IMR-90 (cell line): ENCODE measurements around the gene TMPRSS7. TPM values are rescaled to one million over a fixed set of nuclear protein-coding genes. Genes with fewer than 3 reads are reported as not detected.

Experiments used
- ATAC-seq: fragments of 200-7000 bp; cut with Tn5 transposase; 2 replicates; pipeline ENCODE4 v1.9.1; 2020; ENCODE audit warnings: low read depth, mild to moderate bottlenecking, moderate library complexity
- BruUV-seq: library from RNA; stranded (reverse); fragments of 400-500 nt; replicated peaks from 2 replicates; lab custom pipeline; 2021; lab: Mats Ljungman, UMichigan
- CTCF ChIA-PET: fragments of 300-600 bp; formaldehyde crosslinking; extraction: SDS; loops from one replicate; lab custom pipeline; 2021; ENCODE audit warnings: antibody characterized with exemption; lab: Yijun Ruan, JAX
- POLR2A ChIA-PET: fragments of 300-600 bp; sonication (Branson Sonifier 250); formaldehyde crosslinking; loops from one replicate; lab custom pipeline; 2022; ENCODE audit warnings: antibody characterized with exemption; ENCODE audit not compliant: unreplicated experiment; lab: Charles Lee
- DNase-seq: peaks from one replicate; pipeline ENCODE4 v3.0.0; 2013
- H2AFZ ChIP-seq: replicated peaks from 2 replicates; pipeline ENCODE3; 2013; ENCODE audit warnings: low read length, mild to moderate bottlenecking; ENCODE audit not compliant: poor library complexity
- H2AK5ac ChIP-seq: 2 replicates; pipeline ENCODE4 v1.6.1; 2013; ENCODE audit warnings: low read depth, low read length, inconsistent platforms
- H2AK9ac ChIP-seq: replicated peaks from 2 replicates; pipeline ENCODE3; 2013; ENCODE audit warnings: mild to moderate bottlenecking, low read depth, low read length, moderate library complexity; ENCODE audit not compliant: poor library complexity
- H2BK120ac ChIP-seq: 2 replicates; pipeline ENCODE4 v1.6.1; 2013; ENCODE audit warnings: low read depth, low read length, inconsistent platforms
- H2BK15ac ChIP-seq: 3 replicates; pipeline ENCODE4 v1.6.1; 2013; ENCODE audit warnings: low read depth, low read length, inconsistent platforms
- H2BK20ac ChIP-seq: 2 replicates; pipeline ENCODE4 v1.6.1; 2013; ENCODE audit warnings: low read depth, mild to moderate bottlenecking, inconsistent platforms, low read length, moderate library complexity
- H2BK5ac ChIP-seq: 2 replicates; pipeline ENCODE4 v1.6.1; 2013; ENCODE audit warnings: mild to moderate bottlenecking, low read depth, low read length, inconsistent platforms; ENCODE audit not compliant: poor library complexity, severe bottlenecking
- H3K14ac ChIP-seq: replicated peaks from 2 replicates; pipeline ENCODE4 v1.6.1; 2013; ENCODE audit warnings: low read depth, low read length, inconsistent platforms
- H3K18ac ChIP-seq: 2 replicates; pipeline ENCODE4 v1.6.1; 2013; ENCODE audit warnings: low read depth, low read length, control low read depth
- H3K23ac ChIP-seq: 2 replicates; pipeline ENCODE4 v1.6.1; 2013; ENCODE audit warnings: low read depth, low read length, inconsistent platforms
- H3K27ac ChIP-seq: 2 replicates; pipeline ENCODE4 v1.5.1; 2013; ENCODE audit warnings: mild to moderate bottlenecking, control low read depth, low read length; ENCODE audit not compliant: insufficient read depth
- H3K27me3 ChIP-seq: 2 replicates; pipeline ENCODE4 v1.6.1; 2013; ENCODE audit warnings: low read length; ENCODE audit not compliant: control insufficient read depth, insufficient read depth
- H3K36me3 ChIP-seq: 2 replicates; pipeline ENCODE4 v1.6.1; 2013; ENCODE audit warnings: low read length, mixed read lengths; ENCODE audit not compliant: control insufficient read depth, insufficient read depth
- H3K4ac ChIP-seq: 2 replicates; pipeline ENCODE4 v1.6.1; 2013; ENCODE audit warnings: low read depth, low read length, inconsistent platforms
- H3K4me1 ChIP-seq: 2 replicates; pipeline ENCODE4 v1.6.1; 2013; ENCODE audit warnings: low read length, mixed read lengths; ENCODE audit not compliant: control insufficient read depth, insufficient read depth
- H3K4me2 ChIP-seq: 2 replicates; pipeline ENCODE4 v1.6.1; 2013; ENCODE audit warnings: low read depth, mild to moderate bottlenecking, control low read depth, low read length, moderate library complexity
- H3K4me3 ChIP-seq: 2 replicates; pipeline ENCODE4 v1.5.1; 2013; ENCODE audit warnings: low read depth, mild to moderate bottlenecking, control low read depth, low read length, moderate library complexity; ENCODE audit not compliant: insufficient read depth
- H3K56ac ChIP-seq: 2 replicates; pipeline ENCODE4 v1.6.1; 2013; ENCODE audit warnings: low read length, inconsistent platforms; ENCODE audit not compliant: insufficient read depth; ENCODE audit errors: extremely low read depth
- H3K79me1 ChIP-seq, 2 experiments: 2 replicates each; pipeline ENCODE4 v1.6.1; 2013; ENCODE audit warnings: low read length in 2 of 2, inconsistent platforms in 1 of 2, low read depth in 1 of 2
- H3K9ac ChIP-seq: 2 replicates; pipeline ENCODE4 v1.6.1; 2013; ENCODE audit warnings: low read depth, low read length, control low read depth
- H3K9me1 ChIP-seq: 2 replicates; pipeline ENCODE4 v1.6.1; 2013; ENCODE audit warnings: low read length, inconsistent platforms; ENCODE audit not compliant: insufficient read depth
- H3K9me3 ChIP-seq: 2 replicates; pipeline ENCODE4 v1.6.1; 2013; ENCODE audit warnings: low read length; ENCODE audit not compliant: control insufficient read depth, insufficient read depth
- H4K20me1 ChIP-seq: 2 replicates; pipeline ENCODE4 v1.6.1; 2013; ENCODE audit warnings: low read length, inconsistent platforms; ENCODE audit not compliant: insufficient read depth
- H4K5ac ChIP-seq: 2 replicates; pipeline ENCODE4 v1.6.1; 2013; ENCODE audit warnings: mild to moderate bottlenecking, low read depth, low read length, control low read depth
- H4K8ac ChIP-seq, 2 experiments: 2 replicates each; pipeline ENCODE4 v1.6.1; 2013; ENCODE audit warnings: low read depth in 2 of 2, low read length in 2 of 2, control low read depth in 1 of 2, inconsistent platforms in 1 of 2
- H4K91ac ChIP-seq: 2 replicates; pipeline ENCODE4 v1.6.1; 2013; ENCODE audit warnings: low read depth, low read length, inconsistent platforms; ENCODE audit not compliant: insufficient read depth
- BHLHE40 ChIP-seq: fragments of 150-350 bp; IDR thresholded peaks from 2 replicates; pipeline ENCODE4 v1.6.1; 2016; ENCODE audit warnings: mild to moderate bottlenecking, low read depth, low read length
- CEBPB ChIP-seq: IDR thresholded peaks from 2 replicates; pipeline ENCODE4 v1.6.1; 2012; ENCODE audit warnings: low read depth, low read length, improper control_type of control experiment
- CHD1 ChIP-seq: IDR thresholded peaks from 2 replicates; pipeline ENCODE4 v1.6.1; 2012; ENCODE audit warnings: low read depth, low read length, improper control_type of control experiment
- MAZ ChIP-seq: IDR thresholded peaks from 2 replicates; pipeline ENCODE4 v1.6.1; 2012; ENCODE audit warnings: low read depth, mild to moderate bottlenecking, low read length, improper control_type of control experiment, moderate library complexity, borderline replicate concordance
- NFE2L2 ChIP-seq: fragments of 150-350 bp; IDR thresholded peaks from 2 replicates; pipeline ENCODE4 v1.6.1; 2016; ENCODE audit warnings: low read depth, mild to moderate bottlenecking, low read length
- POLR2A ChIP-seq: IDR thresholded peaks from 2 replicates; pipeline ENCODE4 v1.6.1; 2012; ENCODE audit warnings: mild to moderate bottlenecking, low read depth, low read length
- RAD21 ChIP-seq: IDR thresholded peaks from 2 replicates; pipeline ENCODE4 v1.6.1; 2012; ENCODE audit warnings: low read length, improper control_type of control experiment
- RCOR1 ChIP-seq: IDR thresholded peaks from 2 replicates; pipeline ENCODE4 v1.6.1; 2012; ENCODE audit warnings: mild to moderate bottlenecking, low read length, improper control_type of control experiment; ENCODE audit not compliant: insufficient replicate concordance
- RFX5 ChIP-seq: IDR thresholded peaks from 2 replicates; pipeline ENCODE4 v1.8.0; 2012; ENCODE audit warnings: low read depth, mild to moderate bottlenecking, low read length, moderate library complexity
- SMC3 ChIP-seq: fragments of 150-350 bp; IDR thresholded peaks from 2 replicates; pipeline ENCODE4 v1.6.1; 2016; ENCODE audit warnings: low read depth, mild to moderate bottlenecking, antibody characterized with exemption, low read length, moderate library complexity
- WGBS, 2 experiments: methylation state at CpG; one replicate each; pipeline versions ENCODE4 v1.1.5 to v1.1.7; 2013; ENCODE audit warnings: missing lambda C conversion rate in 2 of 2; ENCODE audit not compliant: insufficient read length in 1 of 2; ENCODE audit errors: extremely low coverage in 2 of 2; 5-methylcytosine and 5-hydroxymethylcytosine counted together
- dilution Hi-C: fragments of 300-500 bp; cut with HindIII; formaldehyde crosslinking; loops from one replicate; pipeline ENCODE4 v1.14.3; 2018; ENCODE audit warnings: low sequenced_read_pairs; ENCODE audit not compliant: unreplicated experiment
- in situ Hi-C: fragments of 300-500 bp; cut with MboI; formaldehyde crosslinking; loops from 3 replicates; pipeline ENCODE4 v1.14.3; 2019; ENCODE audit warnings: low sequenced_read_pairs, inconsistent platforms, mixed read lengths
- intact Hi-C: fragments of 100-400 bp; cut with micrococcal nuclease; formaldehyde crosslinking; loops from 2 replicates; pipeline ENCODE4 v1.10.0; 2022
- polyA plus RNA-seq, 3 experiments: library from polyadenylated mRNA; depleted of rRNA; stranded (reverse); fragments of >200 nt; gene quantifications; 2 replicates each; pipeline ENCODE4 v1.2.3, GENCODE V29; 2012; ENCODE audit warnings: low replicate concordance in 1 of 3
- total RNA-seq: library from RNA; depleted of rRNA; stranded (reverse); fragments of >200 nt; gene quantifications from 2 replicates; pipeline ENCODE4 v1.2.3, GENCODE V29; 2012
- TF ChIP-seq, protein P1 (sequence below): fragments of 150-350 bp; IDR thresholded peaks from 2 replicates; pipeline ENCODE4 v1.6.1; 2016; ENCODE audit warnings: low read depth, mild to moderate bottlenecking, low read length, moderate library complexity, borderline replicate concordance
- TF ChIP-seq, protein P2 (sequence below): conservative IDR thresholded peaks from 2 replicates; pipeline ENCODE4 v1.5.1; 2012; ENCODE audit warnings: mild to moderate bottlenecking, low read depth, low read length, improper control_type of control experiment
- TF ChIP-seq, protein P3 (sequence below): fragments of 150-350 bp; IDR thresholded peaks from 2 replicates; pipeline ENCODE4 v1.6.1; 2017; ENCODE audit warnings: mild to moderate bottlenecking, antibody characterized with exemption, low read length, low read depth

TMPRSS7 gene
- total and polyA plus RNA-seq, 2 of the 4 experiments (the other 2 are of a cell fraction), result 0.07 TPM; not detected in 1

DNA sequence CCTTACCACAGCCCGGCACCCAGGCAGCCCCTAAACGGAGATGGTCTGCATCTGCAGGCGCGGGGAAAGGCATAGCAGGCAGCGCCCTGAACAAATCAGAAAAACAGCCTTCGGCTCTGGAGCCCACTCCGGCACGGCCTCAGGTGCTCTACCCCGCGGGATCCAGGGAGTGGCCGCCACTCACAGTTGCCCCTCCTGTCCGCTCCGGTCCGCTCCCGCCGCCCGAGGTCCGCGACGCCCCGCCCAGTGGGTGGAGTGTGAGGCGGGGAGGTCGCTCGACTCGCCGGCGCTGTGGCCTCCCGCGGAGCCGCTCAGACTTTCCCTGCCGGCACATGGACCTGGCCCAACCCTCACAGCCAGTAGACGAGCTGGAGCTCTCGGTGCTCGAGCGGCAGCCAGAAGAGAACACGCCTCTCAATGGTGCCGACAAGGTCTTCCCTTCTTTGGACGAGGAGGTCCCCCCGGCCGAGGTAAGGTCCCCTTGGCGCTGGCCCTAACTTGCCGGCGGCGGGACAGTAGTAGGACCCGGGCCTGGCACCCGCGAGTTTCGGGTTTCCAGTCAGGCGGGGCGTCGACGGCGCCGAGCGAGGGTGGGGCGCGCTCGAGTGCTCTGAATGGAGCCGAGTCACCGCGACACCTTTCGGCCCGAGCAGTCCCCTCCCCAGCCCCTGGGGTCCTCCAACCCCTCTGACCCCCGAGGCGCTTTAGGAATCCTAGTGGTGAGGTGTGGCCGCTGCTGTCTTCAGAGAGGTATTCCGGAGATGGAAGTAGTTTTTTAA, 51.7 kb downstream of the TMPRSS7 start, which contains the start of gene C3orf52:
Gene C3orf52, plus strand, starts transcription at position 314 of the 779 bp plus-strand sequence. Its CDS starts 19 bp downstream, at position 333.
- no TSS peak for BruUV-seq
- Histone ChIP-seq H3K56ac (peak within 1 kb of the TSS; percentile 22; the same call in 1 of the 2 replicates), H3K9me1 (peaks cover 7% of the 10 kb centered on the region), H3K4me2 (peak within 1 kb of the TSS; percentile 97), H3K79me1 (peaks cover 11 to 32% of the 10 kb centered on the region in 2 experiments; a peak in 3 of 4 replicates), H3K4me3 (peak within 1 kb of the TSS; percentile 87), H4K8ac (peak within 1 kb of the TSS; percentile 44 to 63; a peak in 3 of 4 replicates), H4K5ac (no peak within 1 kb of the TSS), H2BK120ac (peak within 1 kb of the TSS; percentile 62), H2BK20ac (no peak within 1 kb of the TSS), H3K27me3 (no peaks in the 10 kb centered on the region), H3K4ac (peak within 1 kb of the TSS; percentile 34), H2AFZ (peak within 1 kb of the TSS; percentile 97), H3K9ac (peak within 1 kb of the TSS; percentile 61), H3K23ac (peak within 1 kb of the TSS; percentile 19; the same call in 1 of the 2 replicates), H2AK9ac (peak within 1 kb of the TSS; percentile 86), H3K18ac (peak within 1 kb of the TSS; percentile 13; the same call in 1 of the 2 replicates), H4K91ac (peak within 1 kb of the TSS; percentile 29), H2AK5ac (peak within 1 kb of the TSS; percentile 57), H3K36me3 (no peaks in the 10 kb centered on the region), H3K9me3 (no peaks in the 10 kb centered on the region), H2BK5ac (peak within 1 kb of the TSS; percentile 66), H2BK15ac (peak within 1 kb of the TSS; percentile 65; the same call in 1 of the 3 replicates), H3K27ac (peak within 1 kb of the TSS; percentile 57), H4K20me1 (no peaks in the 10 kb centered on the region), H3K14ac (peak within 1 kb of the TSS; percentile 62; the same call in 1 of the 2 replicates), H3K4me1 (peaks cover 4% of the 10 kb centered on the region)
- POLR2A ChIA-PET, result interaction anchor here (1.0 kb wide), 1 partner anchor 11 kb away, joined by 3 read pairs; no protein-coding TSS in a partner anchor
- dilution Hi-C loops (no loop called here), in situ Hi-C loops (no loop called here), intact Hi-C loops (no loop called here)
- DNase-seq, result peak; percentile 76
- peak; percentile 98 for ATAC-seq
- 0% methylated on average over 17 of the region's 67 CpGs; no CpG with 5 or more reads in 1 of the 2 experiments for WGBS, 2 experiments
- CTCF ChIA-PET, result interaction anchor here (1.9 kb wide), 1 partner anchor 25 kb away, joined by 4 read pairs; no protein-coding TSS in a partner anchor
- TF ChIP-seq CHD1 (no peak), POLR2A (peak; percentile 87), MAZ (peak; percentile 39; the same call in 1 of the 2 replicates), NFE2L2 (no peak), BHLHE40 (no peak), SMC3 (no peak), RFX5 (no peak), CEBPB (no peak), RAD21 (no peak), RCOR1 (no peak)
- TF ChIP-seq, protein P1, sequence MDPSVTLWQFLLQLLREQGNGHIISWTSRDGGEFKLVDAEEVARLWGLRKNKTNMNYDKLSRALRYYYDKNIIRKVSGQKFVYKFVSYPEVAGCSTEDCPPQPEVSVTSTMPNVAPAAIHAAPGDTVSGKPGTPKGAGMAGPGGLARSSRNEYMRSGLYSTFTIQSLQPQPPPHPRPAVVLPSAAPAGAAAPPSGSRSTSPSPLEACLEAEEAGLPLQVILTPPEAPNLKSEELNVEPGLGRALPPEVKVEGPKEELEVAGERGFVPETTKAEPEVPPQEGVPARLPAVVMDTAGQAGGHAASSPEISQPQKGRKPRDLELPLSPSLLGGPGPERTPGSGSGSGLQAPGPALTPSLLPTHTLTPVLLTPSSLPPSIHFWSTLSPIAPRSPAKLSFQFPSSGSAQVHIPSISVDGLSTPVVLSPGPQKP, result no peak
- TF ChIP-seq, protein P2, sequence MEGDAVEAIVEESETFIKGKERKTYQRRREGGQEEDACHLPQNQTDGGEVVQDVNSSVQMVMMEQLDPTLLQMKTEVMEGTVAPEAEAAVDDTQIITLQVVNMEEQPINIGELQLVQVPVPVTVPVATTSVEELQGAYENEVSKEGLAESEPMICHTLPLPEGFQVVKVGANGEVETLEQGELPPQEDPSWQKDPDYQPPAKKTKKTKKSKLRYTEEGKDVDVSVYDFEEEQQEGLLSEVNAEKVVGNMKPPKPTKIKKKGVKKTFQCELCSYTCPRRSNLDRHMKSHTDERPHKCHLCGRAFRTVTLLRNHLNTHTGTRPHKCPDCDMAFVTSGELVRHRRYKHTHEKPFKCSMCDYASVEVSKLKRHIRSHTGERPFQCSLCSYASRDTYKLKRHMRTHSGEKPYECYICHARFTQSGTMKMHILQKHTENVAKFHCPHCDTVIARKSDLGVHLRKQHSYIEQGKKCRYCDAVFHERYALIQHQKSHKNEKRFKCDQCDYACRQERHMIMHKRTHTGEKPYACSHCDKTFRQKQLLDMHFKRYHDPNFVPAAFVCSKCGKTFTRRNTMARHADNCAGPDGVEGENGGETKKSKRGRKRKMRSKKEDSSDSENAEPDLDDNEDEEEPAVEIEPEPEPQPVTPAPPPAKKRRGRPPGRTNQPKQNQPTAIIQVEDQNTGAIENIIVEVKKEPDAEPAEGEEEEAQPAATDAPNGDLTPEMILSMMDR, result no peak
- TF ChIP-seq, protein P3, sequence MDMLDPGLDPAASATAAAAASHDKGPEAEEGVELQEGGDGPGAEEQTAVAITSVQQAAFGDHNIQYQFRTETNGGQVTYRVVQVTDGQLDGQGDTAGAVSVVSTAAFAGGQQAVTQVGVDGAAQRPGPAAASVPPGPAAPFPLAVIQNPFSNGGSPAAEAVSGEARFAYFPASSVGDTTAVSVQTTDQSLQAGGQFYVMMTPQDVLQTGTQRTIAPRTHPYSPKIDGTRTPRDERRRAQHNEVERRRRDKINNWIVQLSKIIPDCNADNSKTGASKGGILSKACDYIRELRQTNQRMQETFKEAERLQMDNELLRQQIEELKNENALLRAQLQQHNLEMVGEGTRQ, result no peak; the same call in 1 of the 2 replicates
